ENCODE results near the gene SNAP29.

- TF ChIP-seq, protein P1, sequence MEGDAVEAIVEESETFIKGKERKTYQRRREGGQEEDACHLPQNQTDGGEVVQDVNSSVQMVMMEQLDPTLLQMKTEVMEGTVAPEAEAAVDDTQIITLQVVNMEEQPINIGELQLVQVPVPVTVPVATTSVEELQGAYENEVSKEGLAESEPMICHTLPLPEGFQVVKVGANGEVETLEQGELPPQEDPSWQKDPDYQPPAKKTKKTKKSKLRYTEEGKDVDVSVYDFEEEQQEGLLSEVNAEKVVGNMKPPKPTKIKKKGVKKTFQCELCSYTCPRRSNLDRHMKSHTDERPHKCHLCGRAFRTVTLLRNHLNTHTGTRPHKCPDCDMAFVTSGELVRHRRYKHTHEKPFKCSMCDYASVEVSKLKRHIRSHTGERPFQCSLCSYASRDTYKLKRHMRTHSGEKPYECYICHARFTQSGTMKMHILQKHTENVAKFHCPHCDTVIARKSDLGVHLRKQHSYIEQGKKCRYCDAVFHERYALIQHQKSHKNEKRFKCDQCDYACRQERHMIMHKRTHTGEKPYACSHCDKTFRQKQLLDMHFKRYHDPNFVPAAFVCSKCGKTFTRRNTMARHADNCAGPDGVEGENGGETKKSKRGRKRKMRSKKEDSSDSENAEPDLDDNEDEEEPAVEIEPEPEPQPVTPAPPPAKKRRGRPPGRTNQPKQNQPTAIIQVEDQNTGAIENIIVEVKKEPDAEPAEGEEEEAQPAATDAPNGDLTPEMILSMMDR (conservative IDR thresholded peaks at IDR 0.05 in 1 of 2, IDR thresholded peaks at IDR 0.05 in 1 of 2; ENCODE audit: extremely low read depth in 1 of 2, insufficient read depth in 1 of 2, low read depth in 1 of 2, low read length in 2 of 2), result no peak
- no peak for TF ChIP-seq EZH2 (IDR thresholded peaks at IDR 0.05; ENCODE audit: borderline replicate concordance, low read length)
These were observed 69.2 kb downstream of the SNAP29 start for GRCh38 chr22:20927940-20928572.
